Uterus (tissue), 4 donors: Measurements from ENCODE around the gene ERH. TPM values are rescaled to one million over a fixed set of nuclear protein-coding genes. Genes with fewer than 3 reads are reported as not detected.
A peak's percentile ranks its signal among the peaks of the same experiment; 100 is the strongest.

Experiments used
- DNase-seq, 2 donors: peaks; one replicate each; pipeline ENCODE4 v3.0.0-alpha.2; 2019 to 2020
- H3K27ac ChIP-seq, 2 donors: fragments of 200-600 bp; sonication (generic); 1 replicate in 1 of 2; 2 replicates in 1 of 2; pipeline ENCODE4 v1.5.1; 2016 to 2018
- H3K27me3 ChIP-seq, 2 donors: fragments of 200-600 bp; sonication (generic); one replicate each; pipeline ENCODE4 v1.5.1; 2018 to 2019; ENCODE audit warnings: control low read depth in 1 of 2
- H3K36me3 ChIP-seq, 2 donors: fragments of 200-600 bp; sonication (generic); one replicate each; pipeline ENCODE4 v1.5.1; 2019; ENCODE audit warnings: control low read depth in 1 of 2
- H3K4me1 ChIP-seq, 2 donors: fragments of 200-600 bp; sonication (generic); one replicate each; pipeline ENCODE4 v1.5.1; 2018 to 2019; ENCODE audit warnings: control low read depth in 1 of 2
- H3K4me3 ChIP-seq, 2 donors: fragments of 200-600 bp; sonication (generic); 1 replicate in 1 of 2; 2 replicates in 1 of 2; pipeline ENCODE4 v1.5.1; 2018 to 2019; ENCODE audit warnings: mild to moderate bottlenecking in 1 of 2
- H3K9me3 ChIP-seq, 2 donors: fragments of 200-600 bp; sonication (generic); one replicate each; pipeline ENCODE4 v1.5.1; 2019; ENCODE audit warnings: control low read depth in 1 of 2
- CTCF ChIP-seq, 4 experiments: fragments of 200-600 bp in 2 of 4; fragments of 450-650 bp in 2 of 4; sonication (generic) in 2 of 4; IDR thresholded peaks; one replicate each; pipeline ENCODE4 v1.5.1; 2016 to 2019; ENCODE audit warnings: antibody characterized with exemption in 4 of 4, mild to moderate bottlenecking in 2 of 4, moderate library complexity in 1 of 4
- POLR2A ChIP-seq, 2 donors: fragments of 450-650 bp; IDR thresholded peaks; one replicate each; pipeline ENCODE4 v1.6.1; 2016; ENCODE audit warnings: antibody characterized with exemption in 2 of 2, mild to moderate bottlenecking in 1 of 2, moderate library complexity in 1 of 2
- intact Hi-C: fragments of 100-400 bp; cut with DNase I; formaldehyde crosslinking; loops from one replicate; pipeline ENCODE4 v1.15.1; 2023; ENCODE audit warnings: low total_unique reads
- total RNA-seq, 4 donors: library from RNA; depleted of rRNA in 3 of 4; stranded (reverse); fragments of >200 nt in 3 of 4; gene quantifications; one replicate each; pipeline versions ENCODE4 v1.1.0 to v1.2.4, GENCODE V29; 2014 to 2023
- donor health status: DM: yes; HTN: yes; CAD: no.

The ERH gene
- total RNA-seq, 4 donors from 2014 or later, result 8.7 to 226 (median 149) TPM

- DNase-seq, result no peak
- no peak overlapping the region for H3K4me3 ChIP-seq
- TF ChIP-seq CTCF (IDR thresholded peaks at IDR 0.05) (no peak), POLR2A (IDR thresholded peaks at IDR 0.05) (no peak)
- H3K9me3 ChIP-seq, result no peaks in the 10 kb centered on the region
- no peak overlapping the region for H3K27ac ChIP-seq
- H3K27me3 ChIP-seq, result no peaks in the 10 kb centered on the region
- intact Hi-C loops, result no loop called here
- H3K4me1 ChIP-seq, result peaks cover 0 to 4% of the 10 kb centered on the region in 2 donors
- no peaks in the 10 kb centered on the region for H3K36me3 ChIP-seq
Measured at GRCh38 chr14:69357544-69358200, 40.4 kb downstream of the ERH start.

- DNase-seq, result no peak
- Histone ChIP-seq H3K36me3 (no peaks in the 10 kb centered on the region), H3K4me3 (no peak overlapping the region), H3K9me3 (no peaks in the 10 kb centered on the region), H3K27me3 (no peaks in the 10 kb centered on the region), H3K27ac (peak overlapping the region in 1 of 2 donors; percentile 78), H3K4me1 (peaks cover 0 to 4% of the 10 kb centered on the region in 2 donors)
- intact Hi-C loops, result no loop called here
- TF ChIP-seq POLR2A (IDR thresholded peaks at IDR 0.05), result no peak
- no peak for TF ChIP-seq CTCF (IDR thresholded peaks at IDR 0.05)
Measured at GRCh38 chr14:69356903-69357543, 41.1 kb downstream of the ERH start.

GRCh38 chr14:69355607-69356281, 42.4 kb downstream of the ERH start:
- H3K36me3 ChIP-seq, result no peaks in the 10 kb centered on the region
- peaks cover 0 to 4% of the 10 kb centered on the region in 2 donors for H3K4me1 ChIP-seq
- no peaks in the 10 kb centered on the region for H3K9me3 ChIP-seq
- TF ChIP-seq POLR2A (IDR thresholded peaks at IDR 0.05) (no peak), CTCF (IDR thresholded peaks at IDR 0.05) (no peak)
- H3K4me3 ChIP-seq, result no peak overlapping the region
- H3K27ac ChIP-seq, result peak overlapping the region; percentile 49 to 78
- intact Hi-C loops, result no loop called here
- DNase-seq, result peak; percentile 63
- no peaks in the 10 kb centered on the region for H3K27me3 ChIP-seq

GRCh38 chr14:69355154-69355597, 42.9 kb downstream of the ERH start:
- TF ChIP-seq POLR2A (IDR thresholded peaks at IDR 0.05) (no peak), CTCF (IDR thresholded peaks at IDR 0.05) (no peak)
- Histone ChIP-seq H3K27me3 (no peaks in the 10 kb centered on the region), H3K36me3 (no peaks in the 10 kb centered on the region), H3K9me3 (no peaks in the 10 kb centered on the region), H3K27ac (peak overlapping the region; percentile 49 to 78), H3K4me1 (peaks cover 0 to 4% of the 10 kb centered on the region in 2 donors), H3K4me3 (no peak overlapping the region)
- no peak for DNase-seq
- intact Hi-C loops, result no loop called here
